Measurements from ENCODE around the gene PPP2R3B. TPM values are rescaled to one million over a fixed set of nuclear protein-coding genes. Genes with fewer than 3 reads are reported as not detected.

The PPP2R3B gene
- total RNA-seq, 1 donor, result 6.0 TPM

DNA sequence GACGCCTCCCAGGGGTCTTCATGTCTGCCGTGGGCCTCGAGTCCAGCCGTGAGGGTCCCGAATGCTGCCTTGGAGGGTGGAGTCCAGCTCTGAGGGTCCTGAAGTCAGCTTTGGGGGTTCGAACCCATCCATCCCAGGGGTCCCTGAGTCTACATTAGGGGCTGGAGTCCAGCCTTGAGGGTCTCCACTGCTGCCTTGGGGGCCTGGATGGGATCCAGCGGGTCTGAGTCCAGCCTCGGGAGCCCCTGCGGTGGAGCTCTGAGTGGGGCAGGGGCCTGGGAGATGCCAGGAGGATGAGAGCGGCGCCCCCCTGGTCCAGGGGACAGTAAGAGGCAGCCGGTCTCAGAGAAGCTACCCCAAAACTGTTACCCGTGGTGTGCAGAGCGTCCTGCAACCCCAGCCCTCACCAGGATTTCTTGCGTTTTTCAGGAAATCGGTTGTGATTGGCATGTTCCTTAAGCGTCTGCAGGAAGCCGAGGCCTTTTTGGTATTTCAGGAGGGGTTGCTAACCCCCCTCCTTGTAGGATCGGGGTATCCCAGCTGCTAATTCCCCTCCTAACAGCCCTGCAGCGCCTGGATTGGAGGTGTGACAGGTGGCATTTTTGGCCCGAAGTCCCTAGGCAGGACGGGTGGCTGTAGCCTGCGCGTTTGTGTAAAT is 66.5 kb downstream of the PPP2R3B start:
- Histone ChIP-seq H3K9me3 (ENCODE audit: low read depth, low read length) (no peaks in the 10 kb centered on the region), H3K4me1 (ENCODE audit: insufficient read depth, low read length) (peaks cover 28% of the 10 kb centered on the region), H3K4me3 (ENCODE audit: low read length) (peak overlapping the region; percentile 76), H3K27me3 (ENCODE audit: insufficient read depth, low read length) (no peaks in the 10 kb centered on the region)

DNA sequence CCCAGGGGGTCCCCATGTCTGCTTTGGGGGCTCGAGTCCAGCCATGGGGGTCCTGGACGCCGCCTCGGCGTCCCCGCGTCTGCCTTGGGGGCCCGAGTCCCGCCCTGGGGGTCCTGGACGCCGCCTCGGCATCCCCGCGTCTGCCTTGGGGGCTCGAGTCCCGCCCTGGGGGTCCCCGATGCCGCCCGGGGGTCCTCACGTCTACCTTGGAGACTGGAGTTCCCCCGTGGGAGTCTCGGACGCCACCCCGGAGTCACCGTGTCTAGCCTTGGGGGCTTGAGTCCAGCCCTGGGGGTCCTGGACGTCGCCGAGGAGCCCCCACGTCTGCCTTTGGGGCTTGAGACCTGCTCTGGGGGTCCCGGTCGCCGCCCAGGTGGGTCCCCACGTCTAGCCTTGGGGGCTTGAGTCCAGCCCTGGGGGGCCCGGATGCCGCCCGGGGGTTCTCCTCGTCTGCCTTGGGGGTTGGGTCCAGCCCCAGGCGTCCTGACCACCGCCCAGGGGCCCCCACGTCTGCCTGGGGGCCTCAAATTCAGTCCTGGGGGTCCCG is 67.1 kb downstream of the PPP2R3B start:
- peaks cover 28% of the 10 kb centered on the region for H3K4me1 ChIP-seq (ENCODE audit: insufficient read depth, low read length)
- no peaks in the 10 kb centered on the region for H3K27me3 ChIP-seq (ENCODE audit: insufficient read depth, low read length)
- H3K9me3 ChIP-seq (ENCODE audit: low read depth, low read length), result no peaks in the 10 kb centered on the region
- H3K4me3 ChIP-seq (ENCODE audit: low read length), result peak overlapping the region; percentile 76

DNA sequence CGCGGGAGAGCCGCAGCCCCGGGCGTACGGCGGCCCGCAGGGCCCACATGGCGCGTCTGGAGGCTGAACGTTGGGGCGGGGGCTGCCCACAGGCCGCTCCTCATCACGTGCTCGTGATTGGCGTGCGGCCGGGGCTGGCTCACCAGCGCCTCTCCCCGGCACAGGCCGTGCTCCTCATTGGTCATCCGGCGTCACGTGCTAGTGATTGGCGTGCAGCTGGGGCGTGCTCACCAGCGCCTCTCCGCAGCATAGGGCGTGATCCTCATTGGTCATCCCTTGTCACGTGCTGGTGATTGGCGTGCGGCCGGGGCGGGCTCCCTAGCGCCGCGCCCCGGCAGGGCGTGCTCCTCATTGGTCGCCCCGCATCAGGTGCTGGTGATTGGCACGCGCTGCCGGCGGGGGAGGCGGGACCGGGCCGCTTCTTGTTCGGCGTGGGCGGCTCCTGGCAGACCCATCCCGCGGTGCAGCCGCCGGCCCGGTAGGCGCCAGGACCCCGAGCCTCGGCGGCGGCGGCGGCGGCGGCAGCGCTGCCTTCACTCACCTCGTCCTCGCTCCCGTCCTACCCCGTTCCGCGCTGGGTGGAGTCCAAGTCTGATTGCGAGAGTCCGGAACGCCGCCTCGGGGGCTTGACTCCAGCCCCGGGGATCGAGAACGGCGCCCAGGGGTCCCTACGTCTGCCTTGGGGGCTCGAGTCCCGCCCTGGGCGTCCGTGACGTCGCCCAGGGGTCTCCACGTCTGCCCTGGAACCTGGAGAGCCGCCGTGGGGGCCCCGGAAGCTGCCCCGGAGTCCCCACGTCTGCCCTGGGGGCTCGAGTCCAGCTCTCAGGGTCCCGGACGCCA is 67.7 kb downstream of the PPP2R3B start, which contains the start of gene GTPBP6:
Gene GTPBP6 (minus strand): TSS at position 58 of the 840 bp plus-strand sequence. CDS start 9 bp downstream, at position 49.
- H3K4me3 ChIP-seq (ENCODE audit: low read length), result peak within 1 kb of the TSS; percentile 76
- no peaks in the 10 kb centered on the region for H3K27me3 ChIP-seq (ENCODE audit: insufficient read depth, low read length)
- peaks cover 24% of the 10 kb centered on the region for H3K4me1 ChIP-seq (ENCODE audit: insufficient read depth, low read length)
- H3K9me3 ChIP-seq (ENCODE audit: low read depth, low read length), result no peaks in the 10 kb centered on the region

DNA sequence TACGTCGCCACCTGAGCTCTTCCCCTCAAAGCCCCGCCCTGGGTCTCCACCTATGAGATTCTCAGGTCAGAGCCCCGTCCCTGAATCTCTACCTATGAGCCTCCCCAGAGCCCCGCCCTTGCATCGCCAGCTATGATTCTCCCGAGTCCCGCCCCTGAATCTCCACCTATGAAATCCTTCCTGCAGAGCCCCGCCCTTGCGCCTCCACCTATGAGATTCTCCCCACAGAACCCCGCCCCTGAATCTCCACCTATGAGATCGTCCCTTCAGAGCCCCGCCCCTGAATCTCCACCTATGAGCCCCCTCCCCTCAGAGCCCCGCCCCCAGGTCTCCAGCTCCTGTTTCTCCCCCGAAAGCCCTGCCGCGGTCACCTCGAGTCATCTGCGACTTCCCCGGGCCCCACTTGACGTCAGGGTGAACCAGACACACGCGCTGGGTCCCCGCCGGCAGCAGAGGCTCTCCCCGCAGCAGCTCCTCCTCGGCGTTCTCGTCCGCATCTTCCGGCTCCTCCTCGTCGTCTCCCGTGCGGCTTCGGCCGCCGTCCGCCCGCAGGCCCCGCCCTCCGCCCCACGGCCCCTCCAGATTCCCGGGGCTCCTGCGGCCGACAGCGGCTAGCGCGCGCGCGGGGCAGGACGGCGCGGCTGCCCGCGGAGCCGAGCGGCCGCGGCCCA is 68.5 kb downstream of the PPP2R3B start:
- Histone ChIP-seq H3K9me3 (ENCODE audit: low read depth, low read length) (no peaks in the 10 kb centered on the region), H3K4me1 (ENCODE audit: insufficient read depth, low read length) (peaks cover 21% of the 10 kb centered on the region), H3K4me3 (ENCODE audit: low read length) (peak overlapping the region; percentile 76), H3K27me3 (ENCODE audit: insufficient read depth, low read length) (no peaks in the 10 kb centered on the region)

DNA sequence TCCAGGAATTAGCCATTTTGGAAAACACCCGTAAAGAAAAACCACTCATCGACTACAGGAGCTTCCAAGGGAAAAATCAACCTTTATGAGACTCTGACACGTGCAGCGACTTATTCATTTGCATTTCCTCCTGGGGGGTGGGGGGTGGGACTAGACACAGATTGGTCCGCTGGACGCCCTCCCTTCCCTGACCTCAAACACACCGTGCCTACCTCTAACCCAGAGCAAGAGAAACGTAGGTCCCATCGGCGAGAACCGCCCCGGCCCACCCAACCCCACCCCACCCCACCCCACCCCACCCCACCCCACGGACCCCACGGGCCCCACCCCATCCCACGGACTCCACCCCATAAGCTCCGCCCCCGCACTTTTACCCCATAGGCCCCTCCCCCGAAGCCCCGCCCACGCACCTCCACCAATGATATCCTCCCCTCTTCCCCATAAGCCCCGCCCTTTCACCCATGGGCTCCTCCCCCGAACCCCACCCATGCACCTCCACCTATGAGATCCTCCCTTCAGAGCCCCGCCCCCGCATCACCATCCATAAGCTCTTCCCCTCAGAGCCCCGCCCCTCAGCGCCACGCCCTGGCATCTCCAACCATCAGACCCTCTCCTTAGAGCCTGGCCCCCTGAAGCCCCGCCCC is 69.2 kb downstream of the PPP2R3B start:
- Histone ChIP-seq H3K9me3 (ENCODE audit: low read depth, low read length) (no peaks in the 10 kb centered on the region), H3K4me3 (ENCODE audit: low read length) (peak overlapping the region; percentile 76), H3K4me1 (ENCODE audit: insufficient read depth, low read length) (peaks cover 18% of the 10 kb centered on the region)

DNA sequence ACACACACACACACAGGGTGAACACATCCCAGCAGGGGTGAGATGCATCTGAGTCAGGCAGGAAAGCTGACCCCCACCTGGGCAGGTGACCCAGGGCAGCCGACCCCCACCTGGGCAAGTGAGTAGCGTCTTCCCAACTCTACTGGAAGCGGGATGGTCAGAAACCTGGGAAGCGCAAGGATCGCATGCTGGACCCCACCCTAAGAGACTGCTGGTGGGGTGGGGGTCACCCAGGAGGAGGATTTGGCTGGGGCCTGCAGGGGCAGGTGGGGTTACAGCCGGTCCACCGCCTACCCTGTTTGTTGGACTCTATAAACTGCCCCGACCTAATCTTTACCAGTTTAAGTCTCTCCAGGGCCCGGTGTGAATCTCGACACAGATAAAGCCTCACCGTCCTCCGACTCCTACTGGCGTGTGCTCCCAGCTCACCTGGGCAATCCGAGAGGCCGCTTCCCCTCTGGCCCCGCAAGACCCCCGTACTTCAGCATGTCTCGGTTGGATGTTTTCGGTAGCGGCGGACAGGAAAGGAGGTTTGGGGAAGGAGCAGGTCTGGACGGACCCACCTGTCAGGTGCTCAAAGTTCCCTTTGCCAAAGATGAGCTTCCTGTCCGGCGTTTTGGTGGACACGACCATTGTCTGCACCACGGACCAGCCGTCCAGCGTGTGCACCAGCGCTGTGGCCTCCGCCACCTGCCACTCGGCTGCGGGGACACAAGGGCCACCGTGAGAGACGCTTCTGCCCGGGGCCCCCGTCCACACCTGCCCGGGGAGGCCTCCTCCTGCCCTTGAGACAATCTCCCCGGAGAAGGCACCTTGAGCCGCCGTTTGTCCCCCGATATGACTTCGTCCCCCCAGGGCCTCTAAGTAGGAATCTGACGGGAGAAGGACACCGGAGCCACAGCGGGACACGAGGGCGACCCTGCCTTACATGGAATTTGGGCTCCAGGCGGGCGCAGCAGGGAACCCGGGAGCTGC is 70.1 kb downstream of the PPP2R3B start:
- H3K4me3 ChIP-seq (ENCODE audit: low read length), result no peak overlapping the region
- H3K27me3 ChIP-seq (ENCODE audit: insufficient read depth, low read length), result no peaks in the 10 kb centered on the region

More for the DNA sequence above, 69.2 kb downstream of the PPP2R3B start:
- H3K27me3 ChIP-seq (ENCODE audit: insufficient read depth, low read length), result no peaks in the 10 kb centered on the region

DNA sequence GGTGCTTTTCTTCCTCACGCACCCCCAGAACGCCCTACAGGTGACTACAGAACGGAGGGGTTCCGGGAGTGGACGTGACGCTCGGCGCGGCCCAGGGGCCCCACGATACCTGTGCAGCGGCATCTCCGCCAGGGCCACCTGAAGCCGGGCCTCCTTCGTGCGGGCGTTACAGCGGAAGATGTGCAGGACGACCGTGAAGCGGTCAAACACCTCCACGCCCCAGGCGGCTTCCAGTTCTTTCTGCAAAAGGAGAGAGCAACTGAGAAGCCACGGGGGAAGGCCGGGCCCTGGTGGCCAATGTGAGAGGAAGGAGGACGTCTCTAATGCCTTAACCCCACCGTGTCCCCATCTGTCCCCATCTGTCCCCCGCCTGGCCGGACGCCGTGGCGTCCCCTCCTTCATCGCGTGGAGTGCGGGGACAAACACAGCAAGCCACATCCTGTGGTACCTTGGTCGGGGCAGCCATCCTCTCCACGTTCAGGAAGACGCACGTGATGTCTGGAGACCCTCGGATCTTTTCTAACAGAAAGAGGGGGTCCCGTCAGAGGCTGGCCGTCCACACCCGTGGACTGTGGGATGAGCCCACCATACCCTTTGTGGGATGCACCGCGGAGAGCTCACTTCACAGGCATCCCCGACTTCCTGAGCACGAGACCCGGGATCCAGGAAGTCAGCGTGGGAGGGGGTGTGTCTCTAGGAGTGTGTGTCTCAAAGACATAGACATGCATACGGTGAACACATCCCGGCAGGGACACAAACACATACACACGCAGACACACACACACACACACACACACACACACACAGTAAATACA is 71.7 kb downstream of the PPP2R3B start:
- no peak overlapping the region for H3K4me3 ChIP-seq (ENCODE audit: low read length)
- H3K4me1 ChIP-seq (ENCODE audit: insufficient read depth, low read length), result peaks cover 8% of the 10 kb centered on the region
- no peaks in the 10 kb centered on the region for H3K27me3 ChIP-seq (ENCODE audit: insufficient read depth, low read length)
- H3K9me3 ChIP-seq (ENCODE audit: low read depth, low read length), result no peaks in the 10 kb centered on the region

More for the DNA sequence above, 70.1 kb downstream of the PPP2R3B start:
- peaks cover 18% of the 10 kb centered on the region for H3K4me1 ChIP-seq (ENCODE audit: insufficient read depth, low read length)
- no peaks in the 10 kb centered on the region for H3K9me3 ChIP-seq (ENCODE audit: low read depth, low read length)

DNA sequence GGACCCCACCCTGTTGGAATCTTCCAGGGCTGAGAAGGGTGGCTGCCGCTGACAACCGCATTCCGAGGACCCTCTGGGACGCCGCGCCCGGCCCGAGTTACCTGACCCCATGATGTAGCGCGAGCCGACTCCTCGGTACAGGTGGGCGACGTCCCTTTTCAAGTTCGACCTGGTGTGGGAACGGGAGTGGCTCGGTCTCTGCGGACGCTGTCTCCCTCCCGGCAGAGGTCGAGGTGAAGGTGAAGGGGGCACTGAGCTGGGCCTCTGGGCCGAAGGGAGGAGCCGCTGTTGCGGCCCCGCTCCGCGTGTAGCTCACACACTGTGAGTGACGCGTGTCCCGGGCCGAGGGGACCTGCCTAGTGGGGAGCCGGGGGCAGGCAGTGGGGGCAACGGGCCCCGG is 72.7 kb downstream of the PPP2R3B start:
- Histone ChIP-seq H3K4me1 (ENCODE audit: insufficient read depth, low read length) (no peaks in the 10 kb centered on the region), H3K27me3 (ENCODE audit: insufficient read depth, low read length) (no peaks in the 10 kb centered on the region), H3K4me3 (ENCODE audit: low read length) (no peak overlapping the region), H3K9me3 (ENCODE audit: low read depth, low read length) (no peaks in the 10 kb centered on the region)

DNA sequence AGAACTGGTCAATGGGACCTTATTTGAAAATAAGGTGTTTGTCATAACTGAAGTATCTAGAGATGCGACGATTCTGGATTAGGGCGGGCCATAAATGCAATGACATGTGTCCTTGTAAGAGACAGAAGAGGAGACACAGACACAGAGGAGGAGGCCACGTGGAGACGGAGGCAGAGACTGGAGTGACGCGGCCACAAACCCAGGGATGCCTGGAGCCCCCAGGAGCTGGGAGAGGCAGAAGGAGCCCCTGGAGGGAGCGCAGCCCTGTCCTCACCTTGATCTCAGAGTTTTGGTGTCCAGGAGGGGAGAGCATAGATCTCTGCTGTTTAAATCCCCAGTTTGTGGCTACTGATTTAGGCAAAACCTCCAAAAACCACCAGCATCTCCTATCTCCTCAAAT is 73.2 kb downstream of the PPP2R3B start:
- Histone ChIP-seq H3K27me3 (ENCODE audit: insufficient read depth, low read length) (no peaks in the 10 kb centered on the region), H3K4me3 (ENCODE audit: low read length) (no peak overlapping the region), H3K9me3 (ENCODE audit: low read depth, low read length) (no peaks in the 10 kb centered on the region)

DNA sequence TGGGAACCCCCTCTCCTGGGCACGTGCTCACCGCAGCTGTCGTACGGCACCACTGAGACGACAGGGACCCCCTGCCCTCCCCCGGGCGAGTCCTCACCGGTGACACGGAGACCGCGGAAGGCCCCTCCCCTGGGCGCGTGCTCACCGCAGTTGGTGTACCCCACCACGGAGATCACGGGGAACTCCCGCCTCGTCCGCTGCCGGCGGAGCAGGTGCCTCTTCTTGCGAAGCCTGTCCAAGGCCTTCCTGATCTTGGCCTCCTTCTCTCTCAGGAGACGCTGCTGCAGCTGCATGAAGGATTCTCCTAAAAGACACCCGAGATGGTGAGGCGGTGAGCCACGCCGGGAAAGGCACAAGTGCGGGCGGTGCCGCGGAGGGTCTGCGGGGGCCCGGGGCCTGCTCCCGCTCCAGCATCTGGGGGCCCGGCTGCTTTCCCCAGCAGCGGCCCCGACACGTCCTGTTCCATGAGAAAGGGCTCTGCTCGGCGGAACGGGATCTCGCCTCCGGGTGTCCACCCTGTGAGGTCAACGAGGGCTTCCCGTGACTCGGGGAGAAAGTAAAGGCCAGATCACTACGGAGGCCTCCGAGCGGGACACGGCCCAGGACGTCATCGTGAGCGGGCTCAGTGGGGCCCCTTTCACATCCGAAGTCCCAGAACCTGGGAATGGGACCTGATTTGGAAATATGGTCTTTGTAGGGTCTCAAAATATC is 73.9 kb downstream of the PPP2R3B start:
- Histone ChIP-seq H3K9me3 (ENCODE audit: low read depth, low read length) (no peaks in the 10 kb centered on the region), H3K4me3 (ENCODE audit: low read length) (no peak overlapping the region), H3K4me1 (ENCODE audit: insufficient read depth, low read length) (no peaks in the 10 kb centered on the region), H3K27me3 (ENCODE audit: insufficient read depth, low read length) (no peaks in the 10 kb centered on the region)

More for the DNA sequence above, 73.2 kb downstream of the PPP2R3B start:
- H3K4me1 ChIP-seq (ENCODE audit: insufficient read depth, low read length), result no peaks in the 10 kb centered on the region

DNA sequence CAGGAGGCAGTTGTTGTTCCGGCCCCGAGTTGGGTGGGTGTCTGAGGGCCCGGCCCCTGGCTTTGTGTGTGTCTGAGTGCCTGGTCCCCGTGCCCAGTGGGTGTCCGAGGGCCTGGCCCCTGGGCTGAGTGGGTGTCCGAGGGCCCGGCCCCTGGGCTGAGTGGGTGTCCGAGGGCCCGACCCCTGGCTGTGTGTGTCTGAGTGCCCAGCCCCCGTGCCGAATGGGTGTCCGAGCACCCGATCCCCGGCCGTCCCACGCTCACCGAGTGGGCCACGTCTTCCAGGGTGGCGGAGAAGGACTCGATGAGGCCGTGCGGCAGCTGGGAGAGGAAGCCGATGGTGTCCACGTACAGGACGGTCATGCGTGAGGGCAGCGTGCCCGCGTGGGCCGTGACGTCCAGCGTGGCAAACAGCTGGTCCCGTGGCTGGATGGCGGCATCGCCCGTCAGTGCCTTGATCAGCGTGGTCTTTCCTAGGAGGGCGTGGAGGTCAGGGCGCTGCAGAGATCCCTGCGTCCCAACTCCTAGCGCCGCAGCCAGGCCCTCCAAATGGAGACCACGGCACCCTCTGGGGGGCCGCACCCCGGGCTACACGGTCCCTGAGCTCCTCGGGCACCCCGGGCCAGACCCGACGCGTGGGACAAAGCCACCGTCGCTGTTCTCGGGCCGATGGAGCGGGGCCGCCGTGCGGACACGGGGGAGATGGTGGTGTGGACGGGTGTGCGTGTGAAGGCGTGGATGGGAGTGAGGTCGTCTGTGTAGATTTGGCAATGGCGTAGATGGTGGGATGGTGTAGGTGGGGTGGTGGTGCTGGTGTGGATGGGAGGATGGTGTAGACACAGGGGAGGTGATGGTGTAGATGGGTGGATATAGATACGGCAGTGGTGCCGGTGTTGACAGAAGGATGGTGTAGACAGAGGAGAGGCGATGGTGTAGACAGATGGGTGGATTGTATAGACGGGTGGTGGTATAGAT is 75.3 kb downstream of the PPP2R3B start:
- Histone ChIP-seq H3K4me3 (ENCODE audit: low read length) (no peak overlapping the region), H3K4me1 (ENCODE audit: insufficient read depth, low read length) (no peaks in the 10 kb centered on the region), H3K27me3 (ENCODE audit: insufficient read depth, low read length) (no peaks in the 10 kb centered on the region), H3K9me3 (ENCODE audit: low read depth, low read length) (no peaks in the 10 kb centered on the region)

Measured in mononuclear cell (primary cell).